GM21717 (cell line): ENCODE data around the gene SLC43A2.
"Not testable (repeated sequence)": the region's sequence is repeated elsewhere in the genome, so short reads cannot be mapped to it uniquely, and the experiment has no call there.

ENCODE experiments used
- ATAC-seq: cut with Tn5 transposase; IDR thresholded peaks from one replicate; pipeline ENCODE4 v1.9.1; 2021; ENCODE audit warnings: mild to moderate bottlenecking, moderate library complexity; ENCODE audit not compliant: unreplicated experiment

Gene SLC43A2

DNA sequence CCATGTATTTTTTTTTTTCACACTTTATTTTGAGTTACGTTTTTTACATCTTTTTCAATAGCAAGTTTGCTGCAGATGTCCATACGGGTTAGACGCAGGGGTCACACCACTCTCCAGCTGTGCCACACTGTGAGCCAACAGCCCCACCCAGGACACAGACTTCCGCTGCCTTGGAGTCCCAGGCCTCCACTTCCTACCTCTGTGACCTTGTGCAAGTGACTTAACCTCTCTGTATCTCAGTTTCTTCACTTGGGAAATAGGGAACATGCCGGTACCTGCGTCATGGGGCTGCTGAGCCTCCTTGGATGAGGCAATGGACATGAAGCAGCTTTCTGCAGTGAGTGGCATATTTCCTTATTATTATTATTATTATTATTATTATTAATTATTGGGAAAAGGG is 62.8 kb downstream of the SLC43A2 start:
- no peak for ATAC-seq

- no peak for ATAC-seq
Observed at GRCh38 chr17:1563786-1564613, 64.6 kb downstream of the SLC43A2 start.

DNA sequence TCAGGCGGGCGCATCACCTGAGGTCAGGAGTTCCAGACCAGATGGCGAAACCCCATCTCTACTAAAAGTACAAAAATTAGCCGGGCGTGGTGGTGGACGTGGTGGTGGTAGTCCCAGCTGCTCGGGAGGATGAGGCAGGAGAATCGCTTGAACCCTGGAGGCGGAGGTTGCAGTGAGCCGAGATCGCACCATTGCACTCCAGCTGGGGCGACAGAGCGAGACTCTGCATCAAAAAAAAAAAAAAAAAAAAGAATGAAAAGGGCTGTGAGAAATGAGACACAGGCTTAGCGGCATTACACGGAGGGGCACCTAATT is 65.2 kb downstream of the SLC43A2 start:
- ATAC-seq = not testable (repeated sequence)

GRCh38 chr17:1562176-1562643 is 66.4 kb downstream of the SLC43A2 start:
- peak; percentile 1 for ATAC-seq

DNA sequence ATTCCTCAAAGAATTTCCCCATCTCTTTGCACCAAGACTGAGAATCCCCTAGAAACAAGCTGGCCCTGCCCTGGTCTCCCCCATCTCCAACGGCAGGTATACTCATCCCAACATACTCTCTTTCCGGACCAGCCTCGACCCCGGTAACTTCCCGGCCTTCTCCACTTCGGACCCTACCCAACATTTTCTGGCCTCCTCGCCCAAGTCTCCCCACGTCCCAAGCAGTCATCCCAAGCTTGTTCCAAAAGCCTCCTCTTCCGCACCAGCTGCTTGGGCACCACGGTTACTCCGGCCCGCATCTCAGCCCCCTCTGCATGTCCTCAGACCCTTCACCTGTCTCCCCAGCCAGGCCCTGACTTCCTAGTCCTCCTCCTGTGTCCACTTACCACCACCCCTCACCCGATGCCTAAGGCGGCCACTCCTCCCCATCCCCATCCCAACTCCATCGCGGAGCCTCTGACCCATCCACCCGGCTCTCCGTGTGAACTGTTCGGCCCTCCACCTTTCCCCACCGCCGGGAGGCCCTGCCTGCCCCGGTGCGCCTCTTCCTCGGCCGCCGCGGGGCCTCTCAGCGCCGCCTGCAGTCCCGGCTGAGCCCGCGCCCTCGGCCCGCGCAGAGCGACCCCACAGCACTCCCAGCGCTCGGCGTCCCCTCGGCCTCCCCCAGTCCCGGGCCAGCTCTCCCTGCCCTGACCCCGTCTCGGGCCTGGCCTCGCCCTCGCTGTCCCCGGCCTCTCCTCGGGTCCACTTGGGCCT is 67.0 kb downstream of the SLC43A2 start:
- peak; percentile 11 for ATAC-seq

GRCh38 chr17:1560858-1561355 is 67.7 kb downstream of the SLC43A2 start:
- no peak for ATAC-seq

DNA sequence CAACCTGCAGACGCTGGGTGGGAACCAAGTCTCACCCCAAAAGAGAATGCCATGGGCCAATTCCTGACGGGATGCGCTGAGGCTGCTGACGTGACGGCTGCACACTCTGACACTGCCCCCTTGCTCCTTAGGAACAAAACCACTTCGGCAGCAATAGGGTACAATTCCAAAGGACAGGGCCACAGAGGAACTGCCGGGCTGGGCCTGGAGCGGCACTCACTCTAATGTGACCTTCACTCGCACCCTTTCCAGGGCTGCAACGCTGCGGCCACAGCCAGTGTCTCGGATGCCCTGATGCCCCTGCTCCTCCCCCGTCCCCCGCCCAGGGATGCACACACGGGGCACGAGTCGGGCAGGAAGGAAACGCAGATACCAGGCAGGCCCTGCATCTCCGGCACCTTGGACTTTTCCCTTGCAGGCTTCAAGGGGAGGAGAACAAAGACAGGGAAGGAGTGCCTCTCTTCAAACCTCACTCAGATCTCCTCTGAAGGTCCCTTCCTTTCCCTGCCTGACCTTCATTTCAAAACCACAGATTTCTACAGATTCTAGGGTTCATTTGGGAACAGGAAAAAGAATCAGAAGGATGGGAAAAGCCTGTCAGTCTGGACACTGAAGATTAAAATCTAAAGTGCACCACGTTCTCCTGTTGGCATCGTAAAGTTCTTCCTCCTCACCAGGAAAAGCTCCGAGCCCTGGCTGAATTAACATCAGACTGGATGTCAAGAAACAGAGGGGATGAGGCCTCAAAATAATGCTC is 68.4 kb downstream of the SLC43A2 start:
- no peak for ATAC-seq

GRCh38 chr17:1559047-1560043 is 69.3 kb downstream of the SLC43A2 start:
- no peak for ATAC-seq

DNA sequence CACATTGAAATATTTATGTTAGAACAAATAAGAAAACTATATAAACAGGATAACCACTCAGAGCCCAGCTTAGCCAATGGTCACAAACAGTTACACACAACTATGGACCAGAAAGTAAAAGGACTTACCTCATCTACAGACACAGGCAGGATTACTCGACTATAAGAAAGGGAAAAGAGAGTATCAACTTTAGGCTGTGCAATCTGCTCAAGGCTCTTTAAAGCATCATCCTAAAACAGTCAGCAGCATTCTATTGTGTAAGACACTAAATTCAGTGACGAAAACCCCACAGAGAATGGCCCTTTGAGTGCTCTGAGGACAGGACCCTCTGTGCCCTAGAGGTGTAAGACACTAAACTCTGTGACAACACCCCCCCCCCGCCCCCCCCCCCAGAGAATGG is 70.2 kb downstream of the SLC43A2 start:
- ATAC-seq = no peak

- ATAC-seq = no peak
Observed at GRCh38 chr17:1557355-1558095, 71.1 kb downstream of the SLC43A2 start.

- ATAC-seq = no peak
Observed at GRCh38 chr17:1555651-1556471, 72.8 kb downstream of the SLC43A2 start.

DNA sequence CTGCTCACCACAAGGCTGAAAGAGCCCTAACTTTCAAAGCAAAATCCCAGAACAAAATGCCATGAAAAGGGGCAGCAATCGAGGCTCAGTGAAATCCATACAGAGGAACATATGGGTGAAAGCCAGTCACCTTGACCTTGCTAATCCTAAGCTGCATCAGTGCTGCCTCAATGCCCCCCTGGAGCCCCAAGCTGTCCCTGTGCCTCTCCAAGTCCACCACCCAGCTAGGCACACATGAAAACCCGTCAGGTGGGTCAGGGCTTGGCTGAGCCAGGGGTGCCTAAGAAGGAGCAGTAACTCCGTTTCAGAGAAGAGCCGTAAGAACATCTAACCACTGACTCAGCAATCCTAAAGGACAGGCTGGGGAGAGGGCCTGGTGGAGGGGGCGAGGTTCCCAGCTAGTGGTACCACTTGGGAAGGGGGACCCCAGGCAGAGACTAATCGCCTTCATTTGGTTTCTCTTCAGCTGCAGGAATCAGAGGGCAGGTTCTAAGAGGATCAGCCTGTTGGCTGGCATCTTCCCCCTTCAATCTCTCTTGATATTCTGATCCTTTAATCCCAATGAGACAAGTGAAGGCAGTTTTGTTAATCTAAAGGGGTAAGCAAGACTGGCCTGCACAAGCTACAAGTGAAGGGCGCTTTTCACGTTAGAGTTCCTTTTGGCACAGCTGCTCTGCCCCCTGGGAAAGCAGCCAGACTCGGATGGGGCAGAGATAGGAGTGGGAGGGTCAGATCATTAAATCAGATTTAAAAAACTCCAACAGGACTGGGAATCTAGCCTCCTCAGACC is 73.7 kb downstream of the SLC43A2 start:
- ATAC-seq = no peak

- no peak for ATAC-seq
Observed at GRCh38 chr17:1553354-1554266, 75.0 kb downstream of the SLC43A2 start.

GRCh38 chr17:1552932-1553331 is 75.7 kb downstream of the SLC43A2 start:
- no peak for ATAC-seq

GRCh38 chr17:1551741-1552140 is 76.9 kb downstream of the SLC43A2 start:
- ATAC-seq = no peak

GRCh38 chr17:1548032-1548431 is 80.6 kb downstream of the SLC43A2 start:
- ATAC-seq = no peak
